Karpas-422 (cell line): Measurements from ENCODE around the gene ITPR2. TPM values are rescaled to one million over a fixed set of nuclear protein-coding genes. Genes with fewer than 3 reads are reported as not detected.

Experiments used
- DNase-seq: peaks from one replicate; pipeline ENCODE4 v3.0.0-alpha.2; 2015
- H2AFZ ChIP-seq: fragments of 200-600 bp; sonication (generic); 2 replicates; pipeline ENCODE4 v1.6.1; 2014; ENCODE audit warnings: antibody characterized with exemption, low read length, mixed read lengths
- H3K27ac ChIP-seq: fragments of 200-600 bp; sonication (generic); 2 replicates; pipeline ENCODE4 v1.5.1; 2014; ENCODE audit warnings: mild to moderate bottlenecking, low read length, moderate library complexity
- H3K27me3 ChIP-seq: fragments of 200-600 bp; sonication (generic); 2 replicates; pipeline ENCODE4 v1.6.1; 2014; ENCODE audit warnings: low read length, mixed read lengths
- H3K36me3 ChIP-seq: fragments of 200-600 bp; sonication (generic); 2 replicates; pipeline ENCODE4 v1.6.1; 2014; ENCODE audit warnings: low read length, mixed read lengths; ENCODE audit not compliant: insufficient read depth
- H3K4me1 ChIP-seq: fragments of 200-600 bp; sonication (generic); 2 replicates; pipeline ENCODE4 v1.6.1; 2014; ENCODE audit warnings: mild to moderate bottlenecking, low read length, mixed read lengths
- H3K4me2 ChIP-seq: fragments of 200-600 bp; sonication (generic); 2 replicates; pipeline ENCODE4 v1.6.1; 2014; ENCODE audit warnings: low read length, low read depth, mild to moderate bottlenecking; ENCODE audit not compliant: poor library complexity, severe bottlenecking
- H3K4me3 ChIP-seq: fragments of 200-600 bp; sonication (generic); 2 replicates; pipeline ENCODE4 v1.5.1; 2014; ENCODE audit warnings: mild to moderate bottlenecking, antibody characterized with exemption, low read length, mixed read lengths
- H3K79me2 ChIP-seq: fragments of 200-600 bp; sonication (generic); 2 replicates; pipeline ENCODE4 v1.6.1; 2014; ENCODE audit warnings: mild to moderate bottlenecking, low read length, mixed read lengths
- H3K9ac ChIP-seq: fragments of 200-600 bp; sonication (generic); 2 replicates; pipeline ENCODE4 v1.6.0; 2014; ENCODE audit warnings: low read length
- H3K9me2 ChIP-seq: fragments of 200-600 bp; sonication (generic), shearing (Covaris generic); replicated peaks from 2 replicates; pipeline ENCODE4 v1.6.0; 2014; ENCODE audit warnings: mild to moderate bottlenecking, low read length, moderate library complexity; ENCODE audit not compliant: insufficient read depth
- H3K9me3 ChIP-seq: fragments of 300-700, 200-600 bp; sonication (generic); 2 replicates; pipeline ENCODE4 v1.6.1; 2014; ENCODE audit warnings: low read length, mixed read lengths
- H4K20me1 ChIP-seq: fragments of 200-600 bp; sonication (generic); 2 replicates; pipeline ENCODE4 v1.6.1; 2014; ENCODE audit warnings: mild to moderate bottlenecking, antibody characterized with exemption, low read length, low read depth; ENCODE audit not compliant: insufficient read depth
- total RNA-seq: library from RNA; depleted of rRNA; stranded (reverse); fragments of >200 nt; shearing (Covaris generic); gene quantifications from 2 replicates; pipeline ENCODE4 v1.2.3, GENCODE V29; 2014; ENCODE audit warnings: low replicate concordance

The ITPR2 gene
- total RNA-seq, 1 experiment from 2014 or later = 128 TPM

DNA sequence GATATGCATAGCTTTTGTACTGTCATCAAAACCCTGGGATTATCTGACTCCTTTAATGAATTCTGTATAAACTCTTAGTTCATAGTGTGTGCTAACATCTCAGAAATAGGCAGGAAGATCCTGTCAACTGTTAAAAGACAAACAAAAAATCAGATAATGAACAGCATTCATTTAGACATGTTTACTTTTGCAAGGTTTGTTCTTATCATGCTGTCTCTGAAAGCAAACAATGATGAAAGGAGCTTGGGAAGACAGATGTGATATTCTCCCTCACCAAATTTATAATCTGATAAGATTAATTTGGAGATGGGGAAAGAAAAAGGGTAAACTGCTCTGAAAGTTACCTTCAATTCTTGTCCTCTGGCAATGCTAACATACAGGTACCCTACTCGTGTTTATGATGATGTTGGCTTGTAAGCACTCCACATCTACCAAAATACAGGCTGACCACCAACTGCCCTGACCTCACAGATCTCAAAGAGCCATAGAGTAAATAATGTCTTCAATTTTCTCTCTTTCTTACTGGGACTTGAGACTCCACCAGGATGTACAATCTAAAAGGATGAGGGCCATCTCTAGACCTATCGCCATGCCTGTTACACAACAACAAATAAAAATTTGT, 403.8 kb downstream of the ITPR2 start:
- H3K36me3 ChIP-seq = 0 out of 2 replicates have a peak, but pooled peaks cover 6% of the 10 kb centered on the region
- no peaks in the 10 kb centered on the region for H3K4me1 ChIP-seq
- H3K27ac ChIP-seq = no peak overlapping the region
- no peaks in the 10 kb centered on the region for H3K9me2 ChIP-seq
- no peak overlapping the region for H3K4me2 ChIP-seq
- no peak overlapping the region for H3K4me3 ChIP-seq
- H3K27me3 ChIP-seq = no peaks in the 10 kb centered on the region
- H3K9ac ChIP-seq = no peak overlapping the region
- H2AFZ ChIP-seq = no peak overlapping the region
- no peak for DNase-seq
- no peaks in the 10 kb centered on the region for H3K9me3 ChIP-seq
- no peaks in the 10 kb centered on the region for H4K20me1 ChIP-seq
- H3K79me2 ChIP-seq = no peaks in the 10 kb centered on the region

DNA sequence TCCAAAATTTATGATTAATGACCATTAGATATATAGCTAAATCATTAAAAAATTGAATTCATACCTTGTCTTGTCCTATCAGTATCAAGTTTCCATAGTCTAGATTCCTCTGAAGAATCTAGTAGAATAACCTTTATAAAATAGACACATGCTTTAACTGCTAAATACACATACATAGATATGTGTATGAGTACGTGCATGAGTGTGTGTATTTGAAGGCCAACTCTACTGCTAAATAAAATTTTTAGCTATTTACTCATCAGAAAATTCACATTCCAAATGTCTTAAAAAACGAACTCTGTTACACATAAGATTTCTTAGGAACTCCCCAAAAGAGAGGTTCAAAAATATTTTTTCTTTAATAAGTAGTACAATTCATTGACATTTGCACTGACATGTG, 404.6 kb downstream of the ITPR2 start:
- Histone ChIP-seq H2AFZ (no peak overlapping the region), H3K79me2 (no peaks in the 10 kb centered on the region), H3K4me3 (no peak overlapping the region), H4K20me1 (no peaks in the 10 kb centered on the region), H3K36me3 (0 out of 2 replicates have a peak, but pooled peaks cover 6% of the 10 kb centered on the region), H3K27me3 (no peaks in the 10 kb centered on the region), H3K9me2 (no peaks in the 10 kb centered on the region), H3K9me3 (no peaks in the 10 kb centered on the region), H3K27ac (no peak overlapping the region), H3K4me1 (no peaks in the 10 kb centered on the region), H3K9ac (no peak overlapping the region), H3K4me2 (no peak overlapping the region)
- no peak for DNase-seq

DNA sequence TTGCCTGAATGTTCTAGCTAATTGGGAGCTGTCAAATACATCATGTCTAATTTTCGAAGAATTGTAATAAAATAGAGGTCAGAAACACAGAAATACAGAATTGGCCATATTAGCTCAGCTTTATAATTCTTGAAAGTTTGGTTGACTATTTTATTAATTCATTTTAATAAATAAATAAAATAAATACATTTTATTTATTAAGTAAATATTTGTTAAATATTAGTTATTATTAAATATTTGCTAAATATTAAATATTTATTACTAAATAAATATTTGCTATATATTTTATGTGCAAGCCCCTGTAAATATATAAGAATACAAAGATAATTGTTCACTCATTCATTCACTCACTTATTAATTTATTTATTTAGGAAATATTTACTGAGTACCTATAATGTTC, 406.3 kb downstream of the ITPR2 start:
- H3K79me2 ChIP-seq = no peaks in the 10 kb centered on the region
- DNase-seq = no peak
- no peaks in the 10 kb centered on the region for H4K20me1 ChIP-seq
- no peaks in the 10 kb centered on the region for H3K9me2 ChIP-seq
- no peak overlapping the region for H3K4me2 ChIP-seq
- no peak overlapping the region for H3K4me3 ChIP-seq
- H2AFZ ChIP-seq = no peak overlapping the region
- no peaks in the 10 kb centered on the region for H3K27me3 ChIP-seq
- no peaks in the 10 kb centered on the region for H3K4me1 ChIP-seq
- H3K27ac ChIP-seq = no peak overlapping the region
- H3K9ac ChIP-seq = no peak overlapping the region
- H3K9me3 ChIP-seq = no peaks in the 10 kb centered on the region
- 0 out of 2 replicates have a peak, but pooled peaks cover 6% of the 10 kb centered on the region for H3K36me3 ChIP-seq

DNA sequence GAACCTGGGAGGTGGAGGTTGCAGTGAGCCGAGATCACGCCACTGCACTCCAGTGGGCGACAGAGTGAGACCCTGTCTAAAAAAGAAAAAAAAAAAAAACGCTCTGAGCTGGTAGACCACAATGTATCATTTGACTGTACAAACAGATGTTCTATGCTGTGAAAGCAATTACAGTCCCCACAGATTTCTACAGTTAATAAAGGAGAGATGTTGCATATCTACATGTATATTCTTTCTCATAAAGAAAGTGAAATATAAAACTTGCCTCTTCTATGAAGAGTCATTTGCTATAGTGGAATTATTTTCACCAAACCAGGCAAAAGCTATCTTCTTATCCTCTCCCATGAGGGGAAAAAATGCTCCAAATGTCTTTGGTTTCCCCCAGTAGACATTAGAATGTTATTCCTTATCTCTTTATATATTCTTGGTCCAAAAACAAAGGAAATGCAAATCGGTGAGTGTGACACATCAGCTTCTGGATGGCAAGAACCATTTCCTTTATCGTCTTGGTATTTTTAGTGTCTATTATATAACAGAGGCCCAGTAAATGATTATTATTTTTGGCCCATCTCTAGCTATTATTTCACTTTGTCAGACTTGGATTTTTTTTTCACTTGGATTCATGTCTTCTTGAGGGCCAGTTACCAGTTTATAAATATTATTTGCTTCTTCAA, 407.3 kb downstream of the ITPR2 start:
- Histone ChIP-seq H3K9me2 (no peaks in the 10 kb centered on the region), H3K9ac (no peak overlapping the region), H4K20me1 (no peaks in the 10 kb centered on the region), H3K36me3 (0 out of 2 replicates have a peak, but pooled peaks cover 6% of the 10 kb centered on the region), H3K4me2 (no peak overlapping the region), H2AFZ (no peak overlapping the region), H3K27me3 (no peaks in the 10 kb centered on the region), H3K79me2 (no peaks in the 10 kb centered on the region), H3K9me3 (no peaks in the 10 kb centered on the region), H3K4me3 (no peak overlapping the region), H3K27ac (no peak overlapping the region), H3K4me1 (no peaks in the 10 kb centered on the region)
- no peak for DNase-seq

DNA sequence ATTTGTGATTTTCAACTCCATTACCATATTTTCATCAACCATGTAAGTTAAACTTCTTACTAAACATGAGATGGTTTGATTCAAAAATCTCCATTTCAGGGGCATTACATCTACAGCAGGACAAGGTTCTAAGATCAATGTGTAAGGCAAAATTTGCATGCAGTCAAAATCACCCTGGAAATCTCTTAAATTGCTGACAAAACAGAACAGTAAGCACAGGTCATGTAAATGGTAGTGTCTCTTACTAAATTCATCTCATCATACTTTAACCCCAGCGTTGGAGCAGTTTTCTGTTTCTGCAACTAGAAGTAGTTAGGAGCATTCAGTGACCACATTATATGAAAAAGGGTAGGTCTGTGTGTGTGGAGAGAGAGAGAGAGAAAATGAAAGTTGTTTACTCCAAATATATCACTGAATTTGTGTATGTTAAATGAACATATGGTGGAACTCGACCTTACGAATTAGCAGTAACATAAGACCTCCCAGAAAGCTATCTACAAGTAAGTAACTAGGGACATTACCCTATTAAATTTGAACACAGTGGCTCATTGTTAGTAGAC, 410.1 kb downstream of the ITPR2 start:
- H4K20me1 ChIP-seq = no peaks in the 10 kb centered on the region
- H3K9me2 ChIP-seq = no peaks in the 10 kb centered on the region
- no peaks in the 10 kb centered on the region for H3K9me3 ChIP-seq
- no peak for DNase-seq
- no peak overlapping the region for H3K27ac ChIP-seq
- H3K4me2 ChIP-seq = no peak overlapping the region
- no peak overlapping the region for H3K4me3 ChIP-seq
- no peaks in the 10 kb centered on the region for H3K27me3 ChIP-seq
- H2AFZ ChIP-seq = no peak overlapping the region
- no peaks in the 10 kb centered on the region for H3K4me1 ChIP-seq
- H3K9ac ChIP-seq = no peak overlapping the region
- peaks cover 16% of the 10 kb centered on the region for H3K36me3 ChIP-seq
- H3K79me2 ChIP-seq = no peaks in the 10 kb centered on the region

DNA sequence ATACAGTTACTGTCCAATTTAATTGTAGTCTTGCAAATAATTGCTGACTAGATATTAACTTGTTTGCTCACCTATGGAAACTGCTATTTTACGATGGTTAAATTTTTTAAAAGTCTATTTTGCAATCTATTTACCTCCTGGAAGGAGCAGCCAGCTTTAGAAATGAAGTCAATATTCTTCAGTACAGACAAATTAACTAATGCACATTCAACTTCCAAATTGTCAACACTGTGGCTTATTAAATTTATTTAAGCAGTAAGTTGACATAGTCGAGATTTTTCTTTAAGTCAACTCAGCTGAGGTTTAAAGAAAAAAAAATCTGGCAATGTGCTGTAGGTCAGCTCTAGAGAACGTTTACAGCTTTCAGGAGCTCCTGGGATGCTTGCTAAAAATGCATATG, 416.4 kb downstream of the ITPR2 start:
- Histone ChIP-seq H3K4me3 (no peak overlapping the region), H4K20me1 (no peaks in the 10 kb centered on the region), H3K4me2 (no peak overlapping the region), H3K9me2 (no peaks in the 10 kb centered on the region), H3K9me3 (no peaks in the 10 kb centered on the region), H3K4me1 (no peaks in the 10 kb centered on the region), H2AFZ (no peak overlapping the region), H3K27me3 (no peaks in the 10 kb centered on the region), H3K36me3 (peaks cover 19% of the 10 kb centered on the region), H3K9ac (no peak overlapping the region), H3K27ac (no peak overlapping the region), H3K79me2 (no peaks in the 10 kb centered on the region)
- DNase-seq = no peak

DNA sequence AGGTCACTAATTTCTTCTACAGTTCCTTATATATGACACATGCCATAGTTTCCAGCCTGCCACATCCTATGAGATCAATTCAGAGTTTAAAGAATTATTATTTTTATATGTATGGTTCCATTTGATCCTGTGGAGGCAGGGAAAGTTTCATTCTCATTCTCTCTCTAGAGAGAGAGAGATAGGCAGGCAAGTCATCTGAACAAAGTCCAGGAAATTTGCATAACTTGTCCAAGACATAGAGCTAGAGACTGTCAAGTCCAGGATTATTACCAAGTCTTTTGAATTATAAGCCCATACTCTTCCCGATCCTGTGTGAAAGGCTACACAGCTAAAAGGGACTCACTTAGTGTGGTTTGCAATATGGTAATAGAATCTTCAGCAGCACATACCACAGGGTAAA, 422.3 kb downstream of the ITPR2 start:
- Histone ChIP-seq H3K27ac (no peak overlapping the region), H3K36me3 (no peaks in the 10 kb centered on the region), H3K4me1 (no peaks in the 10 kb centered on the region), H3K9me2 (no peaks in the 10 kb centered on the region), H3K9ac (no peak overlapping the region), H3K27me3 (no peaks in the 10 kb centered on the region), H3K9me3 (no peaks in the 10 kb centered on the region), H3K4me3 (no peak overlapping the region), H2AFZ (no peak overlapping the region), H3K4me2 (no peak overlapping the region), H4K20me1 (no peaks in the 10 kb centered on the region), H3K79me2 (no peaks in the 10 kb centered on the region)
- DNase-seq = no peak

DNA sequence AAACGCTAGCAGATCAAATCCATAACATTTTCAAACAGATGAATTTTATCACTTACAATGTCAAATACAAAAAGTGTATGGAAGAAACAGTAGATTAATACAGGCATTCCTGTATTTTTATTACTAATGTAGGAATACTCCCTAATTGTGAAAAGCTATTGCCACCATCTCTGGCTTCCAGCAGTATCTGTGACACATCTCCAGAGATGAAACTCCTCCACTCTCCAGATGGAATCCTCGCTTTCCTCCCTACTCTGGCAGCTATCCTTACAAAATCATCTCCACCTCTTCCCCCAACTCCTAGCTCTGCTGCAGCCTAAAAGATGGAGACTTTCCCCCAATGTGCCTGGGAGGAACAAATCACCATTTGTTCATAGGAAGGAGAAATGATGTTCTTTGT, 426.2 kb downstream of the ITPR2 start:
- H3K4me1 ChIP-seq = no peaks in the 10 kb centered on the region
- H3K27me3 ChIP-seq = no peaks in the 10 kb centered on the region
- H3K27ac ChIP-seq = no peak overlapping the region
- no peaks in the 10 kb centered on the region for H3K9me2 ChIP-seq
- H2AFZ ChIP-seq = no peak overlapping the region
- H3K9ac ChIP-seq = no peak overlapping the region
- DNase-seq = no peak
- H3K4me2 ChIP-seq = no peak overlapping the region
- H4K20me1 ChIP-seq = no peaks in the 10 kb centered on the region
- no peaks in the 10 kb centered on the region for H3K79me2 ChIP-seq
- 0 out of 2 replicates have a peak, but pooled peaks cover 4% of the 10 kb centered on the region for H3K36me3 ChIP-seq
- no peak overlapping the region for H3K4me3 ChIP-seq
- no peaks in the 10 kb centered on the region for H3K9me3 ChIP-seq
